GM12801 (cell line): ENCODE results near the gene CLINT1.

Experiments
- CTCF ChIP-seq: IDR thresholded peaks from one replicate; pipeline ENCODE4 v1.5.1; 2011; ENCODE audit warnings: control low read depth; ENCODE audit not compliant: insufficient read length; ENCODE audit errors: extremely low read depth

The CLINT1 gene

GRCh38 chr5:157808043-157808442 lies 50.9 kb downstream of the CLINT1 start:
- TF ChIP-seq CTCF, result no peak

GRCh38 chr5:157802736-157803135 lies 56.2 kb downstream of the CLINT1 start:
- TF ChIP-seq CTCF, result no peak

- no peak for TF ChIP-seq CTCF
Observed at GRCh38 chr5:157800137-157800536, 58.8 kb downstream of the CLINT1 start.

- TF ChIP-seq CTCF, result no peak
Observed at GRCh38 chr5:157799578-157799977, 59.4 kb downstream of the CLINT1 start.

GRCh38 chr5:157793301-157793700 lies 65.6 kb downstream of the CLINT1 start:
- no peak for TF ChIP-seq CTCF

- TF ChIP-seq CTCF, result no peak
Observed at GRCh38 chr5:157785801-157786200, 73.1 kb downstream of the CLINT1 start.

- TF ChIP-seq CTCF, result no peak
Observed at GRCh38 chr5:157779221-157779620, 79.7 kb downstream of the CLINT1 start.

- no peak for TF ChIP-seq CTCF
Observed at GRCh38 chr5:157778121-157778805, 80.7 kb downstream of the CLINT1 start.
